ENCODE results near the gene IRF2.

DNA sequence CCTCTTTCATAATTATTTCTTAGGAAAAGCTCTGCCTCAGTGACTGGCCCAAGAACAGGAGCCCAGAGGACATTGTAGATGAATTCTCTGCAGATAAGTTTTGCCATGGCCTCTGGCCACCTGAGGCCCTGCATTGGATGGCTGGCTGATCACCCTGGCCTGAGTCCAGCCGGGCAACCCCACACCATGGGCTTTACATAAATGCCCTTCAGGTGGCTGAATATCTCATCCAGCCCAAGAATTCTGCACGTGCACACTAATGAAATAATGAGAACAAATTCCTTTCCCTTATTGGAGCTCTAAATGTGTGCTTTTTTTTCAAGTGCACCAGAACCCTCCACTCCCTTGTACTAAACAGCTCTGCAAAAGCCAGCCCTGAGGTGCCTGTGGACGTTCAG is 65.7 kb downstream of the IRF2 start:
- TF ChIP-seq EZH2 (IDR thresholded peaks at IDR 0.05; ENCODE audit: borderline replicate concordance, insufficient read depth, low read depth, low read length, poor library complexity, severe bottlenecking) = no peak
- TF ChIP-seq, protein P1, sequence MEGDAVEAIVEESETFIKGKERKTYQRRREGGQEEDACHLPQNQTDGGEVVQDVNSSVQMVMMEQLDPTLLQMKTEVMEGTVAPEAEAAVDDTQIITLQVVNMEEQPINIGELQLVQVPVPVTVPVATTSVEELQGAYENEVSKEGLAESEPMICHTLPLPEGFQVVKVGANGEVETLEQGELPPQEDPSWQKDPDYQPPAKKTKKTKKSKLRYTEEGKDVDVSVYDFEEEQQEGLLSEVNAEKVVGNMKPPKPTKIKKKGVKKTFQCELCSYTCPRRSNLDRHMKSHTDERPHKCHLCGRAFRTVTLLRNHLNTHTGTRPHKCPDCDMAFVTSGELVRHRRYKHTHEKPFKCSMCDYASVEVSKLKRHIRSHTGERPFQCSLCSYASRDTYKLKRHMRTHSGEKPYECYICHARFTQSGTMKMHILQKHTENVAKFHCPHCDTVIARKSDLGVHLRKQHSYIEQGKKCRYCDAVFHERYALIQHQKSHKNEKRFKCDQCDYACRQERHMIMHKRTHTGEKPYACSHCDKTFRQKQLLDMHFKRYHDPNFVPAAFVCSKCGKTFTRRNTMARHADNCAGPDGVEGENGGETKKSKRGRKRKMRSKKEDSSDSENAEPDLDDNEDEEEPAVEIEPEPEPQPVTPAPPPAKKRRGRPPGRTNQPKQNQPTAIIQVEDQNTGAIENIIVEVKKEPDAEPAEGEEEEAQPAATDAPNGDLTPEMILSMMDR (IDR thresholded peaks at IDR 0.05) = no peak
